Measurements from ENCODE around the gene SSH2.
A peak's percentile ranks its signal among the peaks of the same experiment; 100 is the strongest.

The SSH2 gene

DNA sequence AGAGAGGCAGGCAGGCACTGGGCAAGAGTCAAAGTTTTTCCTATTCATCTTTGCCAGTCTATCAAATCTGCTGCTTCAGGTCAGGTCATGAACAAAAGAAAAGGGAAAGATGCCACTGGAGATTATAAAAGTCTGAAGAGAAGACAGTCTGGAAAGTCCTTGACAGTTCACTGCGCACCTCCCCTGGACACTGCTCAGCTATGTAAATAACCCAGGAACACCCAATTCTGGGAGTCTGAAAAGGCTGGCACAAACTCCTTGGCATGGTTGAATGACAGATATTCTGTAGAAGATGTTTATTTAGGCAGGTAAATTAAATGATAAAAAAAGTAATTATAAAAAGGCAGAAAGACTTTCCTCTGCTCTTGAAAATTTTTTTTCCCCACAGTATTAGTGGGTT is 302.1 kb downstream of the SSH2 start:
- DNase-seq (ENCODE audit: low read depth in 3 of 3, low spot score in 1 of 3), result no peak

DNA sequence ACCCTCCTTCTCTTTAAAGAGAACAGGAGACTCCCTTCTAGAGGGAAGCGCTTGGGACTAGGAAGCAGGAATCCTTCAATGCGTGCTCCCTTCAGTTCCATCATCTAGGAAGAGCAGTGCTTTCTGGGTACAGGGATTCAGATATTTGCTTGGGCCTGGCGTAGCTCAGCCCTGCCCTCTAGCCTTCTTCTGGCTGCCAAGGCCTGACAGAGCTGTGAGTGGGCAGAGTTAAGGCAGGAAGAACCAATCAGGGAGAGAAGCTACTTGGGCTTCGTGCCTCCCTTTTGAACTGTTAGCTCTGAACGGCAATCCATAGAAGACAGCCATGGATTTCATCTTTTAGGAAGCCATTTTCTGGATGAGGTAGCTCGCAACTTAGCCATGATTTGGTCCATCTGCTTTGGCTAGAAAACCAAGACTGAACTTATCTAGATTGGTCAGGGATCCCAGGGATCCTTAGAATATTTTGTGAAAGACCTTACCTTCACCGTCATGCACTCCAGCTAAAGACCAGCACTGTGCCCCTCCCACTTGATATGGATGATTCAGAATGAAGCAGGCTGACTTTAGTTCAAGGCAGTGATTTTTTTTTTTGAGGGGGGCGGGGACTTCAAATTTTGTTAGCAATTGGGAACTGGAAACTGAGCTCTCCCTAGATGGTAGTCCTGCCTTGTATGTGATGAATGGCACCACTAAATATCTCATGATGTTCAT is 304.8 kb downstream of the SSH2 start:
- no peak for DNase-seq (ENCODE audit: low read depth in 3 of 3, low spot score in 1 of 3)

GRCh38 chr17:29624586-29624985 is 305.4 kb downstream of the SSH2 start:
- DNase-seq (ENCODE audit: low read depth in 3 of 3, low spot score in 1 of 3), result no peak

- DNase-seq (ENCODE audit: low read depth in 3 of 3, low spot score in 1 of 3), result no peak
These were observed 306.8 kb downstream of the SSH2 start for GRCh38 chr17:29623283-29623647.

- peak in 1 of 3 donors; percentile 68 for DNase-seq (ENCODE audit: low read depth in 3 of 3, low spot score in 1 of 3)
These were observed 307.4 kb downstream of the SSH2 start, which contains the start of gene CORO6 for GRCh38 chr17:29622337-29623282. TSS of gene CORO6 (minus strand) at chr17:29622912. CDS start at chr17:29621421, 1,491 bp downstream.

GRCh38 chr17:29621751-29622194 is 308.3 kb downstream of the SSH2 start:
- no peak for DNase-seq (ENCODE audit: low read depth in 3 of 3, low spot score in 1 of 3)

GRCh38 chr17:29620779-29621500 is 309.1 kb downstream of the SSH2 start:
- no peak for DNase-seq (ENCODE audit: low read depth in 3 of 3, low spot score in 1 of 3)

- DNase-seq (ENCODE audit: low read depth in 3 of 3, low spot score in 1 of 3), result no peak
These were observed 309.8 kb downstream of the SSH2 start for GRCh38 chr17:29620271-29620670.

DNA sequence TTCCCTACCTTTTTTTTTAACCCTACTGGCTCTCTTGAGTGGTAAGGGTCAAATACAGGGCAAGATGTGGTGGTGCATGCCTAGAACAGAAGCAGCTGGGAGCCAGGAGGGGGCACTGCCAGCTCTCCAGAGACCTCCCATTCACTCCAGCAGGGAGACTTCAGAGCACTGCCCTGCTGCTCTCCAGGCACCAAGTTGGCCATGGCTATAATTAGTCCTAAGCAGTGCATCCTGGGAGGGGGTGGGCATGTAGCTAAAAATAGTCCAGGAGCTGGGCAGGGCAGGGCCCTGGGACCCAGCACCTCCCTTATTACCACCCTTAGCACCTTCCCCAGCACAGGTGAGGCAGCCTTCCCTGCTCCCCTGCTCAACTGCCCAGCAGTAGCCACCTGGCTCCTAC is 310.8 kb downstream of the SSH2 start:
- no peak for DNase-seq (ENCODE audit: low read depth in 3 of 3, low spot score in 1 of 3)

GRCh38 chr17:29618272-29619065 is 311.6 kb downstream of the SSH2 start:
- no peak for DNase-seq (ENCODE audit: low read depth in 3 of 3, low spot score in 1 of 3)

GRCh38 chr17:29617481-29618271 is 312.4 kb downstream of the SSH2 start:
- DNase-seq (ENCODE audit: low read depth in 3 of 3, low spot score in 1 of 3), result peak; percentile 60 to 83 (median 76)

DNA sequence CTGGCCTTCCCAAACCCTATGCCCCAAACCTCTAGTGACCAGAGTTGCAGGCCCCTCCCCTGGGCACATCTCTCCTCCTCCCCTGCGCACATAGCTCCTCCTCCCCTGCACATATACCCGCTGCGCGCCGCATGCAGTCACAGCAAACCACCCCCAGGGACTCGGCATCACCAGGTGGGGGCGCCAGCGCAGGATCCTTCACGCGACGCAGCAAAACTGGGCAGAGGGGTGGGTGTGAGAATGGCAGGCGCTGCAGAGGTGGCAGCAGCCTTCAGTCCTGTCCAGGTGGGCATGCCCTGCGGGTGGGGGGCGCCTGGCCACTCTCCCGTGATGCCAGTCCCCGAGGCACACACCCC is 312.9 kb downstream of the SSH2 start:
- peak; percentile 65 to 91 (median 71) for DNase-seq (ENCODE audit: low read depth in 3 of 3, low spot score in 1 of 3)

- no peak for DNase-seq (ENCODE audit: low read depth in 3 of 3, low spot score in 1 of 3)
These were observed 313.6 kb downstream of the SSH2 start for GRCh38 chr17:29616300-29617048.

GRCh38 chr17:29615492-29616299 is 314.3 kb downstream of the SSH2 start:
- peak; percentile 60 to 81 (median 69) for DNase-seq (ENCODE audit: low read depth in 3 of 3, low spot score in 1 of 3)

- DNase-seq (ENCODE audit: low read depth in 3 of 3, low spot score in 1 of 3), result peak in 1 of 3 donors; percentile 49
These were observed 315.0 kb downstream of the SSH2 start for GRCh38 chr17:29615048-29615385.

DNA sequence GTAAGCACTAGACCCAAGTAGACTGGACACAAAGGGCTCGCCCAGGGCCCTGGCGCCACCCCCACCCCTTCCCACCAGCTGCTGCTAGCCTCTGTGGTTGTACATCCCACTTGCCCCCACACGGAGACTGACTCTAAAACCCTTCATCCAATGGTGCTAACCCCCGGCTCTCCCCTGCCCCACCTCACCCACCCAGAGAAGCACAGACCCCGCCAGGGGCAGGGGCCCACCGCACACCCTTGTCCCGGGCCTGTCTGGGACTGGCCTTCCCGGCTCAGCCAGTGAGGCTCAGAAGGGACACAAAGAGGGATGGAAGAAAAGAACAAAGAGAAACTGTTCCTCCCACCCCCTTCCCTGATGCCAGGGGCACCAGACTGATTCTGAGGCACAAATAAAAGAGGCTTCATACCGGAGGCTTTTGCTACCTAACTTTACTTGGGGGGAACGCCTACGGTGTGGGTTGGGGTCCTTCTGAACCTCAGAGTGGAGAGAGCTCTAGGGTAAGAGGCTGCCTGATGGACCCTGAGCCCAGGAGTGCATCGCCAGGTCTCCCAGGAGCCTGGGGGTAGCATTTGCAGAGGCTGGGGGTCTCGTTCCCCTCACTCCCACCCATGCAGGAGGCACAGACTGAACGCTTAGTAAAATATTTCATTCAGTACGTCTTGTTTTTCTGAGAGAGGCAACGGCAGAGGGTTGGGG is 315.5 kb downstream of the SSH2 start:
- DNase-seq (ENCODE audit: low read depth in 3 of 3, low spot score in 1 of 3), result no peak

- DNase-seq (ENCODE audit: low read depth in 3 of 3, low spot score in 1 of 3), result no peak
These were observed 316.2 kb downstream of the SSH2 start for GRCh38 chr17:29613856-29614255.

- DNase-seq (ENCODE audit: low read depth in 3 of 3, low spot score in 1 of 3), result peak; percentile 75 to 96 (median 82)
These were observed 316.6 kb downstream of the SSH2 start for GRCh38 chr17:29613352-29613837.

Data from stimulated activated CD4-positive, alpha-beta T cell treated with anti-CD3 and anti-CD28 coated beads, TNF-alpha, amount 100 ng/mL, for 1 hour (primary cell).